OCI-LY3 (cell line): ENCODE results near the gene RPUSD4.

Source experiments
- H2AFZ ChIP-seq: fragments of 200-600, 300-600 bp; shearing (Covaris generic); 2 replicates; pipeline ENCODE4 v1.6.0; 2014; ENCODE audit warnings: antibody characterized with exemption, low read depth, low read length
- H3K27ac ChIP-seq: fragments of 200-600, 300-600 bp; sonication (generic); 2 replicates; pipeline ENCODE4 v1.5.1; 2014; ENCODE audit warnings: mild to moderate bottlenecking, low read length, moderate library complexity, mixed read lengths
- H3K27me3 ChIP-seq: fragments of 200-600, 300-600 bp; sonication (generic); 2 replicates; pipeline ENCODE4 v1.6.1; 2014; ENCODE audit warnings: low read depth, low read length, mixed read lengths
- H3K36me3 ChIP-seq: fragments of 200-600, 300-600 bp; sonication (generic); replicated peaks from 2 replicates; pipeline ENCODE3; 2014; ENCODE audit warnings: low read depth, low read length, mixed read lengths
- H3K4me1 ChIP-seq: fragments of 300-600, 200-600 bp; sonication (generic); 2 replicates; pipeline ENCODE4 v1.6.1; 2014; ENCODE audit warnings: low read length, mixed read lengths
- H3K4me2 ChIP-seq: fragments of 200-600, 300-600 bp; sonication (generic); 2 replicates; pipeline ENCODE4 v1.6.1; 2014; ENCODE audit warnings: low read length, mixed read lengths
- H3K4me3 ChIP-seq: fragments of 300-600, 200-600 bp; sonication (generic); 2 replicates; pipeline ENCODE4 v1.5.1; 2014; ENCODE audit warnings: antibody characterized with exemption, mild to moderate bottlenecking, low read length, moderate library complexity
- H3K79me2 ChIP-seq: fragments of 300-600, 200-600 bp; shearing (Covaris generic); 2 replicates; pipeline ENCODE4 v1.6.1; 2014; ENCODE audit warnings: mild to moderate bottlenecking, low read length, mixed read lengths
- H3K9ac ChIP-seq: fragments of 300-600, 200-600 bp; shearing (Covaris generic); 2 replicates; pipeline ENCODE4 v1.6.0; 2014; ENCODE audit warnings: mild to moderate bottlenecking, low read length, moderate library complexity
- H3K9me3 ChIP-seq: fragments of 200-600, 300-600 bp; shearing (Covaris generic); 2 replicates; pipeline ENCODE4 v1.6.1; 2014; ENCODE audit warnings: low read length, mixed read lengths; ENCODE audit not compliant: insufficient read depth
- H4K20me1 ChIP-seq: fragments of 200-600, 300-600 bp; sonication (generic); 2 replicates; pipeline ENCODE4 v1.6.1; 2016; ENCODE audit warnings: low read length, mixed read lengths; ENCODE audit not compliant: insufficient read depth
- EZH2phosphoT487 ChIP-seq: fragments of 200-600 bp; shearing (Covaris generic); IDR thresholded peaks from 2 replicates; pipeline ENCODE4 v1.6.1; 2018; ENCODE audit warnings: antibody characterized with exemption, mixed run types, low read depth
- TF ChIP-seq, protein P1 (sequence below): fragments of 200-600, 300-600 bp; sonication (generic); IDR thresholded peaks from 2 replicates; pipeline ENCODE4 v1.5.1; 2014; ENCODE audit warnings: antibody characterized with exemption, low read length, low read depth

The RPUSD4 gene

DNA sequence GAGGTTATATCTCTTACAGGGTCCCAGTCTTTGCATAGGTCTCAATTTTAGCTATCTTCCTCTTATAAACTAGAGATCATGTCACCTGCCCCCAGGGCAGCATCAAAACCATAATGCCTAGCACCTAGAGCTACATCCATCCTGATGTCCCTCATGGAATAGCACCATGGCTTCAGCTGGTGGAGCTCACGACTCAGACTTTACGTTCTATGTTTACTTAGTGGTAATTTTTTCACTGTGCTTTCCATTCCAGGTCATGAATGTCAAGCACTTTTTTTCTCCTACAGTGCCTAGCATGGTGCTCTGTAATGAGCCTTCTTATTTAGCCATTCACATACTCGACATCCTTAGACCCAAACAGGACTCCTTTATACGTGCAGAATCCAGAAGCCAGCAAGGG, 58.4 kb downstream of the RPUSD4 start:
- no peaks in the 10 kb centered on the region for H3K79me2 ChIP-seq
- TF ChIP-seq, protein P1, sequence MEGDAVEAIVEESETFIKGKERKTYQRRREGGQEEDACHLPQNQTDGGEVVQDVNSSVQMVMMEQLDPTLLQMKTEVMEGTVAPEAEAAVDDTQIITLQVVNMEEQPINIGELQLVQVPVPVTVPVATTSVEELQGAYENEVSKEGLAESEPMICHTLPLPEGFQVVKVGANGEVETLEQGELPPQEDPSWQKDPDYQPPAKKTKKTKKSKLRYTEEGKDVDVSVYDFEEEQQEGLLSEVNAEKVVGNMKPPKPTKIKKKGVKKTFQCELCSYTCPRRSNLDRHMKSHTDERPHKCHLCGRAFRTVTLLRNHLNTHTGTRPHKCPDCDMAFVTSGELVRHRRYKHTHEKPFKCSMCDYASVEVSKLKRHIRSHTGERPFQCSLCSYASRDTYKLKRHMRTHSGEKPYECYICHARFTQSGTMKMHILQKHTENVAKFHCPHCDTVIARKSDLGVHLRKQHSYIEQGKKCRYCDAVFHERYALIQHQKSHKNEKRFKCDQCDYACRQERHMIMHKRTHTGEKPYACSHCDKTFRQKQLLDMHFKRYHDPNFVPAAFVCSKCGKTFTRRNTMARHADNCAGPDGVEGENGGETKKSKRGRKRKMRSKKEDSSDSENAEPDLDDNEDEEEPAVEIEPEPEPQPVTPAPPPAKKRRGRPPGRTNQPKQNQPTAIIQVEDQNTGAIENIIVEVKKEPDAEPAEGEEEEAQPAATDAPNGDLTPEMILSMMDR, result no peak
- TF ChIP-seq EZH2phosphoT487, result no peak
- peaks cover 18% of the 10 kb centered on the region; the same call in 1 of the 2 replicates for H3K27me3 ChIP-seq
- H3K9ac ChIP-seq, result no peak overlapping the region
- H3K36me3 ChIP-seq, result no peaks in the 10 kb centered on the region
- no peak overlapping the region for H3K27ac ChIP-seq
- no peaks in the 10 kb centered on the region for H4K20me1 ChIP-seq
- H3K4me3 ChIP-seq, result no peak overlapping the region
- H3K4me2 ChIP-seq, result no peak overlapping the region
- H3K9me3 ChIP-seq, result 0 out of 2 replicates have a peak, but pooled peaks cover 5% of the 10 kb centered on the region
- no peak overlapping the region for H2AFZ ChIP-seq
- no peaks in the 10 kb centered on the region for H3K4me1 ChIP-seq

DNA sequence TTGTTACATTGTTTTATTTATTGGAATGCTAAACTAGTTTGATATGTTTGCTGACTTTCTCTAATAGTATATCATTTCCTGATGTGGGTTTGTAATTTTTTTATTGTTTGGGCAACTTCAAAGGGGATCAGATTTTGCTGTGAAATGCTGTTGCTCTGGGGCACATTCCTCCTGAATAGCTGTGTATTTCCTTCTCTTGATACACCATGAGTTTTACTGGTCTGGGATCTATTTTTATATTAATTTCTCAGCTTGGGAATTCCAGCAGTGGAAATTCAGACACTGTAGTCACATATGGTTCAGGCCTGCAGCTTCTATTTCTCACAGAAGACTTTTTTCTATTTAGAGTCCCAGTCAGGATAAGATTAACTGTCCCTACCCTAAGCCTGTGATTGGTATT, 58.9 kb downstream of the RPUSD4 start:
- Histone ChIP-seq H3K9me3 (0 out of 2 replicates have a peak, but pooled peaks cover 5% of the 10 kb centered on the region), H3K4me3 (no peak overlapping the region), H3K4me2 (no peak overlapping the region), H3K9ac (no peak overlapping the region), H2AFZ (no peak overlapping the region), H3K27ac (no peak overlapping the region), H3K79me2 (no peaks in the 10 kb centered on the region), H3K27me3 (peaks cover 18% of the 10 kb centered on the region; the same call in 1 of the 2 replicates), H4K20me1 (no peaks in the 10 kb centered on the region), H3K4me1 (no peaks in the 10 kb centered on the region), H3K36me3 (no peaks in the 10 kb centered on the region)
- TF ChIP-seq EZH2phosphoT487, result no peak
- TF ChIP-seq, protein P1, result no peak

DNA sequence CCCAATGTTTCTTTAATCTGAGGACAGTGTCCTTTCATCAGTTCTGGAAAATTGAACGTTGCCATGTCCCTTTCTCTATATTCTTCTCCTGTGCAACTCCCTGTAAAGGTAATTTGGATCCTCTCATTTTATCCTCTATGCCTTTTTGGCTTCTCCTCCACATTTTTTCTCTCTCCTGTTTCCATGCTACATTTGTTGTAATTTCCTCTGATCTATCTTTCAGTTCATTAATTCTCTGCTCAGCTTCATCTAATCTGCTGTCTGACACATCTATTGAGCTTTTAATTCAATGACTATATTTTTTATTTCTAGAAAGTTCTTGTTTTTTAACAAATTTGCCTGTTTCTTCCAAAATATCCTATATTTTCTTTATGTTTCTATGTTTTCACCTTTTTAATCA, 59.3 kb downstream of the RPUSD4 start:
- Histone ChIP-seq H3K36me3 (no peaks in the 10 kb centered on the region), H3K9ac (no peak overlapping the region), H2AFZ (no peak overlapping the region), H3K27me3 (peaks cover 18% of the 10 kb centered on the region; the same call in 1 of the 2 replicates), H3K4me2 (no peak overlapping the region), H3K9me3 (0 out of 2 replicates have a peak, but pooled peaks cover 5% of the 10 kb centered on the region), H3K4me1 (no peaks in the 10 kb centered on the region), H3K4me3 (no peak overlapping the region), H4K20me1 (no peaks in the 10 kb centered on the region), H3K79me2 (no peaks in the 10 kb centered on the region), H3K27ac (no peak overlapping the region)
- TF ChIP-seq, protein P1, result no peak
- TF ChIP-seq EZH2phosphoT487, result no peak
